Trophoblast cell (in vitro differentiated cells and primary cell): ENCODE measurements around the gene ABL1.

Source experiments
- DNase-seq, 2 donors: peaks; one replicate each; pipeline ENCODE4 v3.0.0-alpha.2; 2016
- H2AFZ ChIP-seq: 2 replicates; pipeline ENCODE4 v1.6.1; 2013; ENCODE audit warnings: low read length, moderate library complexity, mild to moderate bottlenecking; ENCODE audit not compliant: insufficient read depth, poor library complexity
- H2AK5ac ChIP-seq: 2 replicates; pipeline ENCODE4 v1.6.1; 2013; ENCODE audit warnings: mild to moderate bottlenecking, low read length
- H2BK120ac ChIP-seq: 2 replicates; pipeline ENCODE4 v1.6.1; 2013; ENCODE audit warnings: low read length, mild to moderate bottlenecking, moderate library complexity; ENCODE audit not compliant: insufficient read depth, poor library complexity
- H2BK12ac ChIP-seq: 2 replicates; pipeline ENCODE4 v1.6.1; 2013; ENCODE audit warnings: mild to moderate bottlenecking, low read length, moderate library complexity
- H2BK5ac ChIP-seq: 2 replicates; pipeline ENCODE4 v1.6.1; 2013; ENCODE audit warnings: low read length, low read depth, moderate library complexity, mild to moderate bottlenecking; ENCODE audit not compliant: poor library complexity
- H3K14ac ChIP-seq: 2 replicates; pipeline ENCODE4 v1.6.1; 2013; ENCODE audit warnings: mild to moderate bottlenecking, low read length
- H3K18ac ChIP-seq: 2 replicates; pipeline ENCODE4 v1.6.1; 2013; ENCODE audit warnings: mild to moderate bottlenecking, low read length
- H3K23ac ChIP-seq: 2 replicates; pipeline ENCODE4 v1.6.1; 2013; ENCODE audit warnings: low read length
- H3K27ac ChIP-seq: 2 replicates; pipeline ENCODE4 v1.5.1; 2013; ENCODE audit warnings: low read depth, mild to moderate bottlenecking, inconsistent platforms, low read length, moderate library complexity
- H3K27me3 ChIP-seq: 2 replicates; pipeline ENCODE4 v1.6.1; 2013; ENCODE audit warnings: inconsistent platforms, mild to moderate bottlenecking, low read length, moderate library complexity; ENCODE audit not compliant: insufficient read depth
- H3K36me3 ChIP-seq, 2 experiments: 1 replicate in 1 of 2; 2 replicates in 1 of 2; pipeline ENCODE4 v1.6.1; 2013; ENCODE audit warnings: low read length in 2 of 2, mild to moderate bottlenecking in 2 of 2, moderate library complexity in 1 of 2; ENCODE audit not compliant: insufficient read depth in 2 of 2, control insufficient read depth in 1 of 2
- H3K4ac ChIP-seq: 2 replicates; pipeline ENCODE4 v1.6.1; 2013; ENCODE audit warnings: low read depth, mild to moderate bottlenecking, low read length, moderate library complexity
- H3K4me1 ChIP-seq, 2 experiments: 1 replicate in 1 of 2; 2 replicates in 1 of 2; pipeline ENCODE4 v1.6.1; 2013; ENCODE audit warnings: low read length in 2 of 2, mild to moderate bottlenecking in 2 of 2, moderate library complexity in 1 of 2; ENCODE audit not compliant: insufficient read depth in 2 of 2, control insufficient read depth in 1 of 2
- H3K4me2 ChIP-seq: 2 replicates; pipeline ENCODE4 v1.6.1; 2013; ENCODE audit warnings: inconsistent platforms, mild to moderate bottlenecking, low read length, moderate library complexity
- H3K4me3 ChIP-seq: 2 replicates; pipeline ENCODE4 v1.5.1; 2013; ENCODE audit warnings: mild to moderate bottlenecking, low read depth, low read length, inconsistent platforms
- H3K79me1 ChIP-seq: one replicate; pipeline ENCODE4 v1.6.1; 2013; ENCODE audit warnings: low read length
- H3K79me2 ChIP-seq: 2 replicates; pipeline ENCODE4 v1.6.1; 2013; ENCODE audit warnings: low read length, mild to moderate bottlenecking; ENCODE audit not compliant: control insufficient read depth, insufficient read depth, poor library complexity
- H3K9ac ChIP-seq: 2 replicates; pipeline ENCODE4 v1.6.1; 2013; ENCODE audit warnings: mild to moderate bottlenecking, low read length
- H3K9me3 ChIP-seq: 2 replicates; pipeline ENCODE4 v1.6.1; 2013; ENCODE audit warnings: low read depth, mild to moderate bottlenecking, control low read depth, inconsistent platforms, low read length; ENCODE audit not compliant: insufficient read depth
- H4K12ac ChIP-seq: 2 replicates; pipeline ENCODE4 v1.6.1; 2013; ENCODE audit warnings: low read depth, mild to moderate bottlenecking, low read length, moderate library complexity
- H4K8ac ChIP-seq: 2 replicates; pipeline ENCODE4 v1.6.1; 2013; ENCODE audit warnings: low read depth, mild to moderate bottlenecking, low read length, moderate library complexity
- H4K91ac ChIP-seq: one replicate; pipeline ENCODE4 v1.6.1; 2013; ENCODE audit warnings: low read depth, mild to moderate bottlenecking, low read length, moderate library complexity
- WGBS: extraction: QIAGEN DNeasy Blood & Tissue Kit; methylation state at CpG from one replicate; pipeline ENCODE4 v1.1.7; 2013; ENCODE audit warnings: missing lambda C conversion rate; ENCODE audit not compliant: insufficient read length, insufficient coverage; ENCODE audit errors: extremely low coverage; 5-methylcytosine and 5-hydroxymethylcytosine counted together

The ABL1 gene

DNA sequence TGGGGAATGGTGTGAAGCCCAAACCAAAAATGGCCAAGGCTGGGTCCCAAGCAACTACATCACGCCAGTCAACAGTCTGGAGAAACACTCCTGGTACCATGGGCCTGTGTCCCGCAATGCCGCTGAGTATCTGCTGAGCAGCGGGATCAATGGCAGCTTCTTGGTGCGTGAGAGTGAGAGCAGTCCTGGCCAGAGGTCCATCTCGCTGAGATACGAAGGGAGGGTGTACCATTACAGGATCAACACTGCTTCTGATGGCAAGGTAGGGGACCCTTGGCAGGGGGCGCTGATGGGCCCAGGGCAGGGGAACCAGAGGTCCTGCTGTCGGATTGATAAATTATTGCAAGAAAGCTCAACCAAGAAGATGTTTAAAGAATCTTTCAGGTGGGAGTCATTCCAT lies 19.8 kb downstream of the ABL1 start:
- H3K9ac ChIP-seq: no peak overlapping the region
- no peak overlapping the region for H3K4ac ChIP-seq
- no peak overlapping the region for H3K27ac ChIP-seq
- no peak overlapping the region for H2AK5ac ChIP-seq
- H3K9me3 ChIP-seq: peaks cover 2% of the 10 kb centered on the region
- H3K4me1 ChIP-seq: peaks cover 13 to 14% of the 10 kb centered on the region in 2 experiments
- no peak overlapping the region for H2AFZ ChIP-seq
- no CpG with 5 or more reads among the region's 9 CpGs for WGBS
- no peak overlapping the region for H2BK12ac ChIP-seq
- H4K8ac ChIP-seq: no peak overlapping the region
- H4K91ac ChIP-seq: no peak overlapping the region
- peaks cover 10 to 14% of the 10 kb centered on the region in 2 experiments for H3K36me3 ChIP-seq
- no peak overlapping the region for H2BK120ac ChIP-seq
- H3K4me2 ChIP-seq: no peak overlapping the region
- H2BK5ac ChIP-seq: no peak overlapping the region
- H3K4me3 ChIP-seq: peak overlapping the region; percentile 25
- H3K23ac ChIP-seq: no peak overlapping the region
- no peaks in the 10 kb centered on the region for H3K79me2 ChIP-seq
- H3K27me3 ChIP-seq: no peaks in the 10 kb centered on the region
- no peak overlapping the region for H3K14ac ChIP-seq
- DNase-seq: no peak
- no peak overlapping the region for H4K12ac ChIP-seq
- H3K79me1 ChIP-seq: no peaks in the 10 kb centered on the region
- peak overlapping the region; percentile 16 for H3K18ac ChIP-seq

DNA sequence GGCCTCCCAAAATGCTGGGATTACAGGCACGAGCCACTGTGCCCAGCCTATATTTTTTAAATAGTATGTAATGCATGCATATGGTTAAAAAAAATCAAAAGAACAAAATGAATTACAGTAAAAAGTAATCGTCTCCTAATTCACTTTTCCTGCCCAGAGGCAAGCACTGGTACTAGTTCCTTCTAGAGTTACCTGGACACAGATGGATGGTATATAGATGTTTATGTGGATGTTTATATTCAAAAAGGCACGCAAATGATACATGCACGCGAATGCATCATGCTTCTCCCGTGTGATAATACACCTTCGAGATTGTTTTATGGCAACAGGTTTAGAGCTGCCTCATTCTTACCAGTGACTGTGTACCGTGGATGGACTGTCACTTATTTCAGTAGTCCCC lies 21.4 kb downstream of the ABL1 start:
- Histone ChIP-seq H3K79me2 (no peaks in the 10 kb centered on the region), H2AK5ac (no peak overlapping the region), H3K27me3 (no peaks in the 10 kb centered on the region), H3K23ac (no peak overlapping the region), H2BK5ac (no peak overlapping the region), H3K4me2 (no peak overlapping the region), H2AFZ (no peak overlapping the region), H3K4me1 (peaks cover 23 to 24% of the 10 kb centered on the region in 2 experiments), H3K18ac (no peak overlapping the region), H4K8ac (no peak overlapping the region), H3K9me3 (peaks cover 2% of the 10 kb centered on the region), H3K4ac (no peak overlapping the region), H2BK12ac (no peak overlapping the region), H4K12ac (no peak overlapping the region), H2BK120ac (no peak overlapping the region), H3K14ac (no peak overlapping the region), H3K27ac (no peak overlapping the region), H3K36me3 (peaks cover 12 to 14% of the 10 kb centered on the region in 2 experiments), H4K91ac (no peak overlapping the region), H3K9ac (no peak overlapping the region), H3K79me1 (no peaks in the 10 kb centered on the region), H3K4me3 (no peak overlapping the region)
- no CpG with 5 or more reads among the region's 8 CpGs for WGBS
- DNase-seq: no peak

DNA sequence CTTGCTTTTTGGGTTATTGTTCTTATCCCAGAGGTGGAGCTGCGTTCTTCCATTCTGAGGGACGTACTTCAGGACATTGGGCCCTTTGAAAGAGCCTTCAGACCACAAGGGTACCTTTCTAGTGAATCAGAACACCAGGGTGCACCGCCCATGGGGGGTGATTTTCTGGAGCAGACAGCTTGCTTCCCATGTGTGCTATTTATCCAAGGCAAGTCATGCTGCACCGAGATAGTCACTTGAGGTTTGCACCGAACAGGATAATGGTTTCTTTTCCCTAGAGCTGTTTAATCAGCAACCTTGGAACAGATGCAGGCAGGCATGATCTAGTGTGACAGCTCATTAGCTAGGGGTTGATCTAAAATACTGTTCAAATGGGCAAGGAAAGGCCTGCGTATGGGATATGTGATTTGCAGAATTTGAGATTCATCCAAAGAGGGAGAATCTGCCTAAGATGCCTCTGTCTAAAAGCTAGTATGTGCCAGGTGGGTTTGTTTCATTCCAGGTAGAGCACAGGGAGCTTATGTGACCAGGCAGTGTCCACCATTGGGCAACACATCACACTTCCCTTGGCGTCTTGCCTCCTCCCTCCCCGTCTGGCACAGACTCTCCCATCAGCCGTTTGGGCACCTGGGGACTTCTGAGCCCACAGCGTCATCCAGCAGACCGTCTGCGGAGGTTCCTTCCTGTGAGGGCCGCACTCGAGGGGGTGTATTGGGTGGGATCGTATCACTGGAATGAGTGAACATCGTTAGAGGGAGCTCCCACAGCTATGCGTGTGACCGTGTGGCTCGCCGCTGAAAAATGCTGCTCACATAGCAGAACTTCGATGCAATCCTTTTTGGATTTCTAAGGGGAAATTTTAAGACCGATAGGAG lies 23.0 kb downstream of the ABL1 start:
- no peak overlapping the region for H3K14ac ChIP-seq
- no peak overlapping the region for H3K4me2 ChIP-seq
- H4K12ac ChIP-seq: no peak overlapping the region
- WGBS: no CpG with 5 or more reads among the region's 22 CpGs
- peaks cover 2% of the 10 kb centered on the region for H3K9me3 ChIP-seq
- no peak overlapping the region for H4K91ac ChIP-seq
- no peak overlapping the region for H3K18ac ChIP-seq
- H3K4me3 ChIP-seq: no peak overlapping the region
- H3K23ac ChIP-seq: no peak overlapping the region
- no peak overlapping the region for H2BK5ac ChIP-seq
- H3K4ac ChIP-seq: no peak overlapping the region
- peaks cover 18 to 20% of the 10 kb centered on the region in 2 experiments for H3K36me3 ChIP-seq
- no peak overlapping the region for H2BK12ac ChIP-seq
- peak in 1 of 2 donors; percentile 17 for DNase-seq
- no peaks in the 10 kb centered on the region for H3K27me3 ChIP-seq
- H3K79me1 ChIP-seq: no peaks in the 10 kb centered on the region
- no peaks in the 10 kb centered on the region for H3K79me2 ChIP-seq
- H4K8ac ChIP-seq: no peak overlapping the region
- H3K9ac ChIP-seq: no peak overlapping the region
- no peak overlapping the region for H3K27ac ChIP-seq
- H3K4me1 ChIP-seq: peaks cover 23 to 24% of the 10 kb centered on the region in 2 experiments
- no peak overlapping the region for H2BK120ac ChIP-seq
- no peak overlapping the region for H2AK5ac ChIP-seq
- H2AFZ ChIP-seq: no peak overlapping the region

DNA sequence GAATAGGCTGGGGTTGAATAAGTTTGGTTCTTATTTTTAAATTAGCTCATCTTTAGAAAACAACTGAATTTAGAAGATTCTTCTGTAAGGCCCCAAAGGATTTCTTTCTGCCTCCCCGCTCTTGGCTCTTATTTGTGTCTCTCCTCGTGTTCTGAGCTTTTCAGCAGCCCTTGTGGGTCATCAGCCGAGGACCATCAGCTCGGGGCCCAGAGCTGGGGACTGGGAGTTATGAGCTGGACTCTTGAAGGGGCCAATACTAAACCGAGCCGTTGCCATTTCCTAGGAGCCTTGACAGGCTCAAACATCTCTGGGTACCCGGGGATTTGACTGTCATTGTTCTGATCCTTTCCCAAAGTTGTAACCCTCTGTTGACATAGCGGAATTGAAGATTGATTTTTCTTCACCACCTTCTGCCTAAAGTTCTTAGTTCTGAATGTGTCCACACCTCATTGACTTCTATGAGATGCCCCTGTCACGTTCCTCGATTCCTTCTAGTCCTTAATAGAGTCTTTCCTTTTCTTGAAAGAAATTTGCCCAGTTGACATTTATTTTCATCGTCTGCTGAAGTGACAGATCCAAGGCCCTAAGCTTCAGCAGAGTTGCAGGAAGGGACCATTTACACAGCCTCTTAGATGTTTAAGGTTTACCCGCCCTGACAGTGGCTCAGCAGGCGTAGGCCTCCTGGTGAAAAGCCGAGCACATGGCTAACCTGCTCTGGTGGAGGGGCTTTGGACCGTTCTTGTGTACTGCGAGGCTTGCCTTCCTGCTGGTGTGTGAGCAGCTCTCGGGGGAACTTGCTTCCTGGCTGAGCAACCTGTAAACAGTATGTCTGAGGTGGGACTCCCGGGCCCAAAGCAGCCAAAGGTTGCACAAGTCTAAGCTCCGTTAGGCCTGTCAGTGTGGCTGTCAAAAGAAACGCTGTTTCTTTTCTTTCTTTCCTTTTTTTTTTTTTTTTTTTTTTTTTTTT lies 24.0 kb downstream of the ABL1 start:
- no peak overlapping the region for H2BK5ac ChIP-seq
- peaks cover 18 to 22% of the 10 kb centered on the region in 2 experiments for H3K36me3 ChIP-seq
- no peak overlapping the region for H3K9ac ChIP-seq
- no peak overlapping the region for H3K4ac ChIP-seq
- H2BK12ac ChIP-seq: no peak overlapping the region
- no peak overlapping the region for H2AK5ac ChIP-seq
- H3K27ac ChIP-seq: no peak overlapping the region
- no peak overlapping the region for H3K4me2 ChIP-seq
- no peak overlapping the region for H2BK120ac ChIP-seq
- no peak overlapping the region for H3K4me3 ChIP-seq
- H4K8ac ChIP-seq: no peak overlapping the region
- H3K79me2 ChIP-seq: no peaks in the 10 kb centered on the region
- no peak overlapping the region for H3K14ac ChIP-seq
- H3K23ac ChIP-seq: no peak overlapping the region
- no peaks in the 10 kb centered on the region for H3K79me1 ChIP-seq
- H3K18ac ChIP-seq: no peak overlapping the region
- WGBS: no CpG with 5 or more reads among the region's 20 CpGs
- no peak for DNase-seq
- peaks cover 2% of the 10 kb centered on the region for H3K9me3 ChIP-seq
- H3K27me3 ChIP-seq: no peaks in the 10 kb centered on the region
- no peak overlapping the region for H2AFZ ChIP-seq
- H3K4me1 ChIP-seq: peaks cover 23 to 24% of the 10 kb centered on the region in 2 experiments
- no peak overlapping the region for H4K91ac ChIP-seq
- no peak overlapping the region for H4K12ac ChIP-seq
